GM10266 (cell line): Measurements from ENCODE around the gene RNF225.
"Not testable (repeated sequence)": the region's sequence is repeated elsewhere in the genome, so short reads cannot be mapped to it uniquely, and the experiment has no call there.

Experiments used
- DNase-seq: peaks from one replicate; pipeline ENCODE4 v3.0.0; 2012; ENCODE audit errors: extremely low spot score
- CTCF ChIP-seq: IDR thresholded peaks from 2 replicates; pipeline ENCODE4 v1.5.1; 2012; ENCODE audit warnings: mild to moderate bottlenecking, low read depth; ENCODE audit not compliant: control insufficient read depth, insufficient read depth; ENCODE audit errors: missing control alignments

Gene RNF225

GRCh38 chr19:58400916-58401839, 5.7 kb downstream of the RNF225 start:
- TF ChIP-seq CTCF: no peak
- peak; percentile 99 for DNase-seq

DNA sequence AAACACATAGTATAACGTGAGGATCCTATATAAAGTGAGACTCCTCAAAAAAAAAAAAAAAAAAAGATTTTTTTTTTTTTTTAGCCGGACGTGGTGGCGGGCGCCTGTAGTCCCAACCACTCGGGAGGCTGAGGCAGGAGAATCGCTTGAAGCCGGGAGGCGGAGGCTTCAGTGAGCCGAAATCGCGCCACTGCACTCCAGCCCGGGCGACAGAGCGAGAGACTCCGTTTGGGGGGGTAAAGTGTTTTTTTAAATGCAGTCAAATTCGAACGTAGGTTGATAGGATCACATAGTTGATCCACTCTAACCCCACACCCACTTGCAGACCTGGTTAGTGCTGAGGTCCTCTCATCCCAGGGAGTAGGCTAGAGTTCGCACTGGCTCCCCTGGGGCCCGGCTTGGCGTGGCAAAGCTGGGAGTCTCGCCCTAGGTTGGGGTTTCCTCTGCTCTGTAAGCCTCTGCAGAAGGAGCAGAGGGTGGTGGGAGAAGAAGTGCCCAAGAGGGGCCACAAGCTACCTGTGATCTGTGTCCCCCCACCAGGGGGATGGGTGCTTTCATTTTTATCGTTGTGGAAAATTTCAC, 6.5 kb downstream of the RNF225 start:
- no peak for TF ChIP-seq CTCF
- DNase-seq: no peak

GRCh38 chr19:58403920-58404478, 8.5 kb downstream of the RNF225 start:
- DNase-seq: not testable (repeated sequence)

- DNase-seq: peak; percentile 26
- TF ChIP-seq CTCF: no peak
Observed at GRCh38 chr19:58406818-58407657, 11.6 kb downstream of the RNF225 start.

DNA sequence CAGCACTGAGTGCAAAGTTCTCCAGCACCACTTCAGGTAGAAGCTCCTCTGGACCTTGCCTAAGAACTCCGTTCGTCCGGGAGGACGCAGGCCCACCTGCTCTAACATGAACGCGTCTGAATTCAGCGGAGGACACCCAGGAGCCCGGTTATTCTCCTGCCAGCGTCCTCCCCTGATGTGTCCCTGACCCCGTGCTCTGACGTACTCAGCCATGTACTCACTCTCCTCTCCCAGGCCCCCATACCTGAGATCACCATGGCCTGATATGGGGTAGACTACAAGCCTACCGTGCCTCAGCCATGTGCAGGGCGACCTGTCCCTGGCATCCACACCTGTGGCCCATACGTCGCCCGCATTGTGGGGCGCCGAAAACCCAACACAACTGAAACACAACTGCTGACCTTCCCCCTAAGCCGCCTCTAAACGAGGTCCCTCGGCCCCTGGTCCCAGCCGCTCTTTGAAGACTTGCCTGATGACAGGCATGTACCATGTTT, 12.2 kb downstream of the RNF225 start:
- TF ChIP-seq CTCF: no peak
- peak; percentile 32 for DNase-seq

- TF ChIP-seq CTCF: peak; percentile 29
- peak; percentile 96 for DNase-seq
Observed at GRCh38 chr19:58408152-58409009, 12.9 kb downstream of the RNF225 start, which contains the start of gene ZNF584. ZNF584 (plus strand) TSS chr19:58408649; CDS start chr19:58409148, 499 bp downstream.
